Ascending aorta (tissue), 2 donors: Measurements from ENCODE around the gene GSN. TPM values are rescaled to one million over a fixed set of nuclear protein-coding genes. Genes with fewer than 3 reads are reported as not detected.

ENCODE experiments used
- DNase-seq, 2 donors: peaks; one replicate each; pipeline ENCODE4 v3.0.0-alpha.2; 2019; ENCODE audit warnings: low spot score in 2 of 2
- H3K27ac ChIP-seq, 2 donors: fragments of 200-600 bp; sonication (generic); one replicate each; pipeline ENCODE4 v1.5.1; 2016 to 2017; ENCODE audit warnings: mild to moderate bottlenecking in 1 of 2
- H3K27me3 ChIP-seq: fragments of 200-600 bp; sonication (generic); one replicate; pipeline ENCODE4 v1.5.1; 2017
- H3K36me3 ChIP-seq, 2 donors: fragments of 200-600 bp; sonication (generic); one replicate each; pipeline ENCODE4 v1.5.1; 2016
- H3K4me1 ChIP-seq, 2 donors: fragments of 200-600 bp; sonication (generic); one replicate each; pipeline ENCODE4 v1.5.1; 2016 to 2017; ENCODE audit warnings: mild to moderate bottlenecking in 1 of 2
- H3K4me3 ChIP-seq, 2 donors: fragments of 200-600 bp; sonication (generic); one replicate each; pipeline ENCODE4 v1.5.1; 2016 to 2017; ENCODE audit warnings: mild to moderate bottlenecking in 1 of 2
- H3K9me3 ChIP-seq, 2 donors: fragments of 200-600 bp; sonication (generic); one replicate each; pipeline ENCODE4 v1.5.1; 2016
- intact Hi-C: fragments of 100-400 bp; cut with DNase I; formaldehyde crosslinking; loops from one replicate; pipeline ENCODE4 v1.15.1; 2023
- total RNA-seq: library from RNA; depleted of rRNA; stranded (reverse); fragments of >200 nt; gene quantifications from one replicate; pipeline ENCODE4 v1.1.0, GENCODE V29; 2016
- TF ChIP-seq, protein P1 (sequence below), 3 experiments: fragments of 200-600 bp in 2 of 3; fragments of 450-650 bp in 1 of 3; sonication (generic) in 2 of 3; IDR thresholded peaks; one replicate each; pipeline ENCODE4 v1.5.1; 2016 to 2019; ENCODE audit warnings: antibody characterized with exemption in 3 of 3, mild to moderate bottlenecking in 1 of 3, moderate library complexity in 1 of 3

Gene GSN
- total RNA-seq, 1 donor from 2014 or later = 3,012 TPM

DNA sequence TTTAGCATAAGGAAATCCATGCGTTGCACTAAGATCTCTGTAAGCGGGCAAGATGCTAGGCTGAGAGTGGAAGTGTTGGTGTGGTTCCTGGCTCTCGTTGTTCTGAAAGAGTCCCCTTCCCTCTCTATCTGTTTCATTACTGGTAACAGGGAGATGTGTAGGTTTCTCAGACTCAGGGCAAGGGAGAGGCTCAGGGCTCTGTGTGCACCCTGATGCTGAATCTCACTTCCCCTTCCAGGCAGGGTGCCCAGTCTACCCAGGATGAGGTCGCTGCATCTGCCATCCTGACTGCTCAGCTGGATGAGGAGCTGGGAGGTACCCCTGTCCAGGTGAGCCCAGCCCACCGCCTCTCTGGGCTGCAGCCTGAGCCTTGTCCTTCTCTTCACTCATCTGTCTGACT, 56.4 kb downstream of the GSN start:
- peaks cover 79 to 89% of the 10 kb centered on the region in 2 donors for H3K36me3 ChIP-seq

DNA sequence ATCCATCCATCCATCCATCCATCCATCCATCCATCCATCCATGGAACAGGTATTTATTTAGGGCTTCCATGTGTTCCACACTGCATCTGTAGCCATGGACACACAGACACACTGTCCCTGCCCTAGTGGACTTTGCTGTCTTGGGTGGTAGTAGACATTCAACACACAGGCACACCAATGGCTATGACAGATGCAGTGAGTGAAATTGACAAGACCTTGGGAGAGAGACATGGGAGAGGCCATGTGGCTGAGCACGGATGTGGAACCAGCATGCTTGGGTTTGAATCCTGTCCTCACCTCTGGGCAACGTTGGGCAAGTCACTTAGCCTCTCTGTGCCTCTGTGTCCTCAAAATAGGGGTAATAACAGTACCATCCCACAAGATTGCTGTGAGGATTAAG, 56.8 kb downstream of the GSN start:
- TF ChIP-seq, protein P1, sequence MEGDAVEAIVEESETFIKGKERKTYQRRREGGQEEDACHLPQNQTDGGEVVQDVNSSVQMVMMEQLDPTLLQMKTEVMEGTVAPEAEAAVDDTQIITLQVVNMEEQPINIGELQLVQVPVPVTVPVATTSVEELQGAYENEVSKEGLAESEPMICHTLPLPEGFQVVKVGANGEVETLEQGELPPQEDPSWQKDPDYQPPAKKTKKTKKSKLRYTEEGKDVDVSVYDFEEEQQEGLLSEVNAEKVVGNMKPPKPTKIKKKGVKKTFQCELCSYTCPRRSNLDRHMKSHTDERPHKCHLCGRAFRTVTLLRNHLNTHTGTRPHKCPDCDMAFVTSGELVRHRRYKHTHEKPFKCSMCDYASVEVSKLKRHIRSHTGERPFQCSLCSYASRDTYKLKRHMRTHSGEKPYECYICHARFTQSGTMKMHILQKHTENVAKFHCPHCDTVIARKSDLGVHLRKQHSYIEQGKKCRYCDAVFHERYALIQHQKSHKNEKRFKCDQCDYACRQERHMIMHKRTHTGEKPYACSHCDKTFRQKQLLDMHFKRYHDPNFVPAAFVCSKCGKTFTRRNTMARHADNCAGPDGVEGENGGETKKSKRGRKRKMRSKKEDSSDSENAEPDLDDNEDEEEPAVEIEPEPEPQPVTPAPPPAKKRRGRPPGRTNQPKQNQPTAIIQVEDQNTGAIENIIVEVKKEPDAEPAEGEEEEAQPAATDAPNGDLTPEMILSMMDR (IDR thresholded peaks at IDR 0.05) = no peak
- Histone ChIP-seq H3K27me3 (no peaks in the 10 kb centered on the region), H3K9me3 (no peaks in the 10 kb centered on the region), H3K4me1 (peaks cover 28 to 74% of the 10 kb centered on the region in 2 donors), H3K27ac (peak overlapping the region; percentile 98 to 99), H3K4me3 (no peak overlapping the region), H3K36me3 (peaks cover 82 to 89% of the 10 kb centered on the region in 2 donors)
- peak in 1 of 2 donors; percentile 58 for DNase-seq
- intact Hi-C loops = no loop called here

More for the DNA sequence above, 56.4 kb downstream of the GSN start:
- Histone ChIP-seq H3K27me3 (no peaks in the 10 kb centered on the region), H3K27ac (peak overlapping the region; percentile 98 to 99), H3K4me3 (no peak overlapping the region), H3K4me1 (peaks cover 28 to 76% of the 10 kb centered on the region in 2 donors), H3K9me3 (no peaks in the 10 kb centered on the region)
- intact Hi-C loops = no loop called here
- TF ChIP-seq, protein P1 (IDR thresholded peaks at IDR 0.05) = no peak
- DNase-seq = peak in 1 of 2 donors; percentile 61

DNA sequence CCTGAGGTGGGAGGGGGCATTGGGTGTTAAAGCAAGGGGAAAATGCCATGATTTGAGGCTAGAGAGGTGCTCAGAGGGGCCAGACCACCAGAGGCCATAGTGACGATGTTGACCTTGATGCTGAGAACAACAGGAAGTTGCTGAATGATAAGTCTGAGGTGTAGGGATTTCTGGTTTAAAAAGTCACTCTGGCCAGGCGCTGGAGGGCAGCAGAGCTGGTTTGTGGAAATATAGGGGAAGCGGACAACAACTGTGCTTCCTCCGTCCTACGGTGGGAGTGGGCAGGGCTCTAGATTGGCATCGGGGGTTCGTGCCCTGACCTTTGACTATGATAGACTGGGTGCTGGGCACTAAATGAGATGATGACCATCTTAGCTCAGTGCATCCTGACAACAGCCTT, 57.4 kb downstream of the GSN start:
- intact Hi-C loops = no loop called here
- H3K27ac ChIP-seq = peak overlapping the region; percentile 98 to 99
- H3K9me3 ChIP-seq = no peaks in the 10 kb centered on the region
- H3K4me1 ChIP-seq = peaks cover 26 to 73% of the 10 kb centered on the region in 2 donors
- TF ChIP-seq, protein P1 (IDR thresholded peaks at IDR 0.05) = no peak
- no peak for DNase-seq
- no peaks in the 10 kb centered on the region for H3K27me3 ChIP-seq
- H3K4me3 ChIP-seq = peak overlapping the region in 1 of 2 donors; percentile 12
- H3K36me3 ChIP-seq = peaks cover 87 to 92% of the 10 kb centered on the region in 2 donors

- Histone ChIP-seq H3K27me3 (no peaks in the 10 kb centered on the region), H3K9me3 (no peaks in the 10 kb centered on the region), H3K4me3 (peak overlapping the region in 1 of 2 donors; percentile 34), H3K4me1 (peaks cover 26 to 75% of the 10 kb centered on the region in 2 donors), H3K36me3 (peaks cover 87 to 92% of the 10 kb centered on the region in 2 donors), H3K27ac (peak overlapping the region; percentile 98 to 99)
- intact Hi-C loops = loop anchor here (2.0 kb wide), 2 partner anchors 35 to 39 kb away; no protein-coding TSS in a partner anchor
- TF ChIP-seq, protein P1 (IDR thresholded peaks at IDR 0.05) = no peak
- peak; percentile 92 to 99 for DNase-seq
Measured at GRCh38 chr9:121326130-121326838, 58.3 kb downstream of the GSN start.

GRCh38 chr9:121326901-121327613, 59.1 kb downstream of the GSN start:
- Histone ChIP-seq H3K9me3 (no peaks in the 10 kb centered on the region), H3K4me1 (peaks cover 31 to 75% of the 10 kb centered on the region in 2 donors), H3K27ac (peak overlapping the region; percentile 98 to 99), H3K4me3 (peak overlapping the region in 1 of 2 donors; percentile 34), H3K27me3 (no peaks in the 10 kb centered on the region), H3K36me3 (peaks cover 85 to 89% of the 10 kb centered on the region in 2 donors)
- TF ChIP-seq, protein P1 (IDR thresholded peaks at IDR 0.05) = no peak
- intact Hi-C loops = loop anchor here (2.0 kb wide), 2 partner anchors 34 to 40 kb away; no protein-coding TSS in a partner anchor
- no peak for DNase-seq
